Measurements from ENCODE around the gene BDH1.

DNA sequence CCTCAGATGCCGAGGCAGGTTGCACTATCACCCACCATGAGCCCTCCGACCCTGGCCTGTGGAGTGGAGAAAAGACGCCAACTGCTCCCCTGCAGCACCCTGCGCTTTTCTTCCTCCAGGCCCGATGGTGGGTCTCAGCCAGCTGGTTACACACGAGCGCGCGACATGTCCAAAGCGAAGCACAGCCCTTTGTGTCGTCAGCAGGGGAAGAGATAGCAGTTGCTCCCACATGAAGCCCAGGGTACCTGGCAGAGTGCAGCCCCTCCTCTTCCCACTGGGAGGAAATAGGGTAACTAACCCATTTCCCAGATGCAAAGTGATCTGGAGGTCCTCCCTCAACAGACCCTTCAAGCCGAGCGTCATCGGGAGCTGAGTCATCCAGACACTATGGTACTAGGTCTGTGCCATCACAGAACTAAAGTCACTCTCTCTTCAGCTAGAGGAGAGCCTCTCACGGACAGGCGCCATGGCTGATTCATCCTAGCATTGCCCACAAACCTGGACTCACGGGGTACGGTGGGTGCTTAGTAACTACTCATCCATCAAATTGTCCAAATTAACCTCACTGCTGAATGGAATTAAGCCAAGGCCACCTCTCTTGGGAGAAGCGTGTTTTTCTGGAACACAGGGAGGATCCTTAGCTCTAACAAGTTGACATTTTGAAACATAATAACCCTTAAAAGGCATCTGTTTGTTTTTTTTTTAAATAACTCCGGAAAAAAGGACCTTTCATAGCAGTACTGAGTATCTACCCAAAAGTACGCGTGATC lies 45.2 kb upstream of the BDH1 start:
- TF ChIP-seq YY1 (IDR thresholded peaks at IDR 0.05; ENCODE audit: insufficient read depth, insufficient read length) (no peak), ZNF274 (IDR thresholded peaks at IDR 0.05; ENCODE audit: low read depth, low read length) (no peak)

All from NT2/D1 (cell line).